ENCODE data around the gene KIF5A. TPM values are rescaled to one million over a fixed set of nuclear protein-coding genes. Genes with fewer than 3 reads are reported as not detected.
A peak's percentile ranks its signal among the peaks of the same experiment; 100 is the strongest.

KIF5A gene
- total and polyA plus RNA-seq, 4 donors: 0.05 to 0.34 (median 0.14) TPM

DNA sequence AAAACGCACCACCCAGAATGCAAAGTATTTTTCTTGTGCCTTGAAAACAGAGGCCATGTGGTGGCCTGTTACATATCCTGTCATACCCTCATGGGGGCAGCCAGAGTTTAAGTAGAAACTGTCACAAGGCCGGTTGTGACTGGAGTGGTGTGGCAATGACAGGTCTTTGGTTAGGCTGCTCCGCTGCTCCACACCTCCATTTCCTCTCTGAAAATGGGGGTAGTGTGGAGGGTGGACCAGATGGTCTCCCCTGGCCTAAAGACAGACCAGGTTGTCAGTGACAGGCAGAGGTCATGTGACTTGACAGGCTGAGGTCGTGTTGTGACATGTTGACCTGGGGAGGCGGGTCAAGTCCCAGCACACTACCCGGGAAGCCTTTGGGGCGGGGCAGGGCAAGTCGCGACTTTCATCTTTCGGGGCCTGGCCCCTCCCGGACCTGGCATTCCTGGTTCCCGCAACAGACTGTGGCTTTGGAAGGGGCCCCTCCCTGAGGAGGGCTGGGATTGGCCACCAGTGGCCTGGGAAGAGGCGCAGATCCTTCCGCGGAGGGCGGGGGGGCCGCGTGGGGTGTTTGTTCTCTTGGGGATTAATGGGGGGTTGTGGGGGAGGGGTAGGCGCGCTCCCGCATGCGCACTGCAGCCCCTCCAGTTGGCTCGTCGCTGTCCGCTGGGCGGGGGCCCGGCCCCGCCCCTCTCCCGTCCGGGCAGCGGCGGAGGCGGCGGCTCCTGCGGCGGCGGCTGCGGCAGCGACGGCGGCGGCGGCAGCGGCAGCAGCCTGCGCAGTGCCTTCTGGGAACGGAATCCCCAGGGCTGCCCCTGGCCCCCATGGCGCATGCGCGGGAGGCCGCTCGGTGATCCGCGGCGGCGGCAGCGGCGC is 27.6 kb upstream of the KIF5A start, which contains the start of gene MBD6:
MBD6 (plus strand) TSS at position 814 of the 876 bp plus-strand sequence. CDS start 1,480 bp downstream, outside the sequence.
- Histone ChIP-seq H3K9me3 (ENCODE audit: control insufficient read depth in 4 of 4, insufficient read depth in 3 of 4, low read length in 3 of 4) (no peaks in the 10 kb centered on the region), H3K27ac (ENCODE audit: low read depth in 1 of 2, low read length in 1 of 2) (peak within 1 kb of the TSS; percentile 97 to 98), H3K36me3 (ENCODE audit: control insufficient read depth in 4 of 4, insufficient read depth in 4 of 4, low read length in 4 of 4) (peaks cover 3 to 36% (median 16%) of the 10 kb centered on the region in 4 donors), H3K4me3 (peak within 1 kb of the TSS; percentile 59), H3K4me1 (ENCODE audit: control insufficient read depth in 5 of 5, insufficient read depth in 5 of 5, low read length in 5 of 5) (peaks cover 4 to 50% (median 34%) of the 10 kb centered on the region in 5 donors), H3K27me3 (ENCODE audit: control insufficient read depth in 3 of 3, insufficient read depth in 3 of 3, low read length in 2 of 3) (no peaks in the 10 kb centered on the region), H3K9ac (ENCODE audit: insufficient read depth in 1 of 2, low read length in 2 of 2) (peak within 1 kb of the TSS; percentile 87 to 91)
- TF ChIP-seq CTCF (IDR thresholded peaks at IDR 0.05; ENCODE audit: control extremely low read depth, extremely low read depth): no peak
- WGBS, 2 donors: 1% methylated on average over 19 to 57 of the region's 57 CpGs
- ATAC-seq (ENCODE audit: insufficient read depth, low FRiP score) (peak; percentile 45), DNase-seq (peak; percentile 94 to 95 (median 95))

DNA sequence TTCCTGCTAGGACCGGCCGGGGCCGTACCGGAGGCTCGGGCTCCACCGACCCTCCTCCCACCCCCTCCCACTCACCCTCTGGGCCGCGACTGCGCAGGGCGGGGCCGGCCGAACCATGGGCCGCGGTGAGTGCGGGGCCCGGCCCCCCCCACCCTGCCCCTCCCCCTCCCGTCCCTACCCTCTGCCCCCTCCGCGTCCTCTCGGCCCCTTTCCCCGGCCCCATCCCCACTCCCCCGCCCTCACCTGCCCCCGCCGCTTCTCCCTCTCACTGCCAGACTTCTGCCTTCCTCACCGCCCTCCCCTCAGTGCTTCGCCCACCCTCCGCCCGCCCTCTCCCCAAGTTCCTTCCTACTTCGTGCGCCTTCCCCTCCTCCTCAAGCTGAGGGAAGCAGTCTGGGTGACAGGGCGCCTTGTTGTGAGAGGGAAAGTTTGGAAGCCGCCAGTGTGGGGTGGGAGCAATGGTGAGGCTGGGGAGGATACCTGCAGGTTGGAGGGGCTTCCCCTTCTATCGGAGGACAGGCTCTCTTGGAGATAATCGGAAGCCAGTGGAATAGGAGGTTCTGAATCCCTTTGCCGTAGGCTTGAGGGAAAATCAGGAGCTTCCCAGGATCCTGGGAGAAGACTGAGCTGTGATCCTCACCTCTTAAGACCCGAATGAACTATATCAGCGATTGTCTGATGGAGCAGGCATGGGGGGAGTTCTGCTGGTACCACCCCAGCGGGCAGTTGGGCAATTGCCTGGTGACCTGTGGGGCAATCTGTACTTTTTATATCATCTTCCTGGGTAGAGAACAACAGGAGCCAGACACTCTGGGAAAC is 26.7 kb upstream of the KIF5A start:
- no peak for TF ChIP-seq CTCF (IDR thresholded peaks at IDR 0.05; ENCODE audit: control extremely low read depth, extremely low read depth)
- H3K4me1 ChIP-seq (ENCODE audit: control insufficient read depth in 5 of 5, insufficient read depth in 5 of 5, low read length in 5 of 5): peaks cover 2 to 47% (median 31%) of the 10 kb centered on the region in 5 donors
- ATAC-seq (ENCODE audit: insufficient read depth, low FRiP score) (no peak), DNase-seq (peak; percentile 84 to 91 (median 88))
- no peaks in the 10 kb centered on the region for H3K9me3 ChIP-seq (ENCODE audit: control insufficient read depth in 4 of 4, insufficient read depth in 3 of 4, low read length in 3 of 4)
- H3K27ac ChIP-seq (ENCODE audit: low read depth in 1 of 2, low read length in 1 of 2): peak overlapping the region; percentile 97 to 98
- peaks cover 10 to 39% (median 14%) of the 10 kb centered on the region in 4 donors for H3K36me3 ChIP-seq (ENCODE audit: control insufficient read depth in 4 of 4, insufficient read depth in 4 of 4, low read length in 4 of 4)
- H3K9ac ChIP-seq (ENCODE audit: insufficient read depth in 1 of 2, low read length in 2 of 2): peak overlapping the region; percentile 60 to 89
- peak overlapping the region; percentile 59 for H3K4me3 ChIP-seq
- 0 to 2% methylated on average over 15 to 37 of the region's 38 CpGs for WGBS, 2 donors
- H3K27me3 ChIP-seq (ENCODE audit: control insufficient read depth in 3 of 3, insufficient read depth in 3 of 3, low read length in 2 of 3): no peaks in the 10 kb centered on the region

DNA sequence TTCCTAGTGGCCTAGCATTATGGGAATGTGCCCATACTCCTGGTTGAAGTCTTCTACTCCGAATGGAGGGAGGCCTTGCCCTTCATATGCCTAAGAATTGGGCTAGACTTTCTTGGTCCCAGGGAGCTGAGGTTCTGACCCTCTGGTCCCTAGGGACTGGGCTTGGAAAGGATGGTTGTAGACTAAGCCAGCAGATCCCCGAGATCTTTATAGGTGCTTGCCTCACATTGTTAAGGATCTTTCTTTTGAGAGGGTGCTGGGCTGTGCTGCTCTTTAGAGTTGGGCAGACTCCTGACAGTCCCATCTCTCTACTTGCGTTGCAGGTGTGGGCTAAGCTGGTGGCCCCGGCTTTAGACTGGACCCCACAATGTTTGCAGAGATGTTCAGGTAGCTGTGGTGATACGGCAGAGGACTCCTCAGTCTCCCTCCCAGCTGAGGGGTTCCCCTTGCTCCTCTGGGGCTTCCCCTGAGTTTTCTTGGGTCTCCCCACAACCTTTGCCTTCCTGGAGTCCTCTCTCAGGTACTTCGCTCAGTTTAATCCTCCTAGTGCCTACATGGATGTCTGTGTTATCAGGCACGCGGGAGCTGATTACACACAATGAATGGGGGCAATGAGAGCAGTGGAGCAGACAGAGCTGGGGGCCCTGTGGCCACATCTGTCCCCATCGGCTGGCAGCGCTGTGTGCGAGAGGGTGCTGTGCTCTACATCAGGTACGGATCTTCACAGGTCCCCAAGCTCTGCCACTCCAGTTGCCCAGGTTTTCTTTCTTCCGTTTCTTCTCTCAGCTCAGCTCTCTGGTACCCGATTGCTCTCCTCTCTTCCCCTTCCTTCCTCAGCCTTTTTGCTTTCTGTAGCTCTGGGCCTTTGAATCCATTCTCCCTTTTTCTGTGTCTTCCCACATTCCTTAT is 25.9 kb upstream of the KIF5A start:
- peak overlapping the region; percentile 60 to 77 for H3K27ac ChIP-seq (ENCODE audit: low read depth in 1 of 2, low read length in 1 of 2)
- ATAC-seq (ENCODE audit: insufficient read depth, low FRiP score) (no peak), DNase-seq (no peak)
- peaks cover 0 to 40% (median 26%) of the 10 kb centered on the region in 5 donors for H3K4me1 ChIP-seq (ENCODE audit: control insufficient read depth in 5 of 5, insufficient read depth in 5 of 5, low read length in 5 of 5)
- peaks cover 12 to 46% (median 17%) of the 10 kb centered on the region in 4 donors for H3K36me3 ChIP-seq (ENCODE audit: control insufficient read depth in 4 of 4, insufficient read depth in 4 of 4, low read length in 4 of 4)
- no peak for TF ChIP-seq CTCF (IDR thresholded peaks at IDR 0.05; ENCODE audit: control extremely low read depth, extremely low read depth)
- WGBS, 2 donors: 68 to 75% methylated on average over 14 of the region's 14 CpGs
- H3K9me3 ChIP-seq (ENCODE audit: control insufficient read depth in 4 of 4, insufficient read depth in 3 of 4, low read length in 3 of 4): no peaks in the 10 kb centered on the region
- peak overlapping the region; percentile 60 to 89 for H3K9ac ChIP-seq (ENCODE audit: insufficient read depth in 1 of 2, low read length in 2 of 2)
- peak overlapping the region; percentile 59 for H3K4me3 ChIP-seq
- H3K27me3 ChIP-seq (ENCODE audit: control insufficient read depth in 3 of 3, insufficient read depth in 3 of 3, low read length in 2 of 3): no peaks in the 10 kb centered on the region

Data from lung (tissue), 12 donors.